Neural crest cell (in vitro differentiated cells): ENCODE measurements around the gene SH3RF3. TPM values are rescaled to one million over a fixed set of nuclear protein-coding genes. Genes with fewer than 3 reads are reported as not detected.

Experiments
- DNase-seq: peaks from one replicate; pipeline ENCODE4 v3.0.0; 2021; ENCODE audit warnings: low read depth, mixed read lengths, low spot score
- H3K27ac Mint-ChIP-seq: one replicate; pipeline ENCODE4 v1.8.0; 2021; ENCODE audit warnings: mild to moderate bottlenecking, mixed read lengths; ENCODE audit not compliant: unreplicated experiment
- H3K27me3 Mint-ChIP-seq: 2 replicates; pipeline ENCODE4 v1.8.0; 2021; ENCODE audit warnings: low read depth, mild to moderate bottlenecking, mixed read lengths
- H3K36me3 Mint-ChIP-seq: 2 replicates; pipeline ENCODE4 v1.8.0; 2021; ENCODE audit warnings: low read depth, mild to moderate bottlenecking, mixed read lengths
- H3K4me1 Mint-ChIP-seq: 2 replicates; pipeline ENCODE4 v1.8.0; 2021; ENCODE audit warnings: mixed read lengths
- H3K4me3 Mint-ChIP-seq: one replicate; pipeline ENCODE4 v1.8.0; 2021; ENCODE audit warnings: mild to moderate bottlenecking, mixed read lengths
- H3K9me3 Mint-ChIP-seq: 2 replicates; pipeline ENCODE4 v1.8.0; 2021; ENCODE audit warnings: mixed read lengths
- total RNA-seq: library from RNA; stranded (reverse); gene quantifications from 2 replicates; pipeline ENCODE4 v1.2.1, GENCODE V29; 2021
- TF ChIP-seq, protein P1 (sequence below): fragments of 200-600 bp; sonication (generic); conservative IDR thresholded peaks from 2 replicates; pipeline ENCODE4 v1.5.0; 2021; ENCODE audit warnings: antibody characterized with exemption, mild to moderate bottlenecking

The SH3RF3 gene
- total RNA-seq, 1 donor from 2014 or later, result 0.70 TPM

GRCh38 chr2:109494351-109494750 is 365.3 kb downstream of the SH3RF3 start:
- no peak overlapping the region for H3K4me3 Mint-ChIP-seq
- H3K4me1 Mint-ChIP-seq, result no peaks in the 10 kb centered on the region
- no peaks in the 10 kb centered on the region for H3K27me3 Mint-ChIP-seq
- H3K27ac Mint-ChIP-seq, result no peak overlapping the region
- no peaks in the 10 kb centered on the region for H3K36me3 Mint-ChIP-seq
- H3K9me3 Mint-ChIP-seq, result peaks cover 3% of the 10 kb centered on the region
- no peak for DNase-seq
- TF ChIP-seq, protein P1, sequence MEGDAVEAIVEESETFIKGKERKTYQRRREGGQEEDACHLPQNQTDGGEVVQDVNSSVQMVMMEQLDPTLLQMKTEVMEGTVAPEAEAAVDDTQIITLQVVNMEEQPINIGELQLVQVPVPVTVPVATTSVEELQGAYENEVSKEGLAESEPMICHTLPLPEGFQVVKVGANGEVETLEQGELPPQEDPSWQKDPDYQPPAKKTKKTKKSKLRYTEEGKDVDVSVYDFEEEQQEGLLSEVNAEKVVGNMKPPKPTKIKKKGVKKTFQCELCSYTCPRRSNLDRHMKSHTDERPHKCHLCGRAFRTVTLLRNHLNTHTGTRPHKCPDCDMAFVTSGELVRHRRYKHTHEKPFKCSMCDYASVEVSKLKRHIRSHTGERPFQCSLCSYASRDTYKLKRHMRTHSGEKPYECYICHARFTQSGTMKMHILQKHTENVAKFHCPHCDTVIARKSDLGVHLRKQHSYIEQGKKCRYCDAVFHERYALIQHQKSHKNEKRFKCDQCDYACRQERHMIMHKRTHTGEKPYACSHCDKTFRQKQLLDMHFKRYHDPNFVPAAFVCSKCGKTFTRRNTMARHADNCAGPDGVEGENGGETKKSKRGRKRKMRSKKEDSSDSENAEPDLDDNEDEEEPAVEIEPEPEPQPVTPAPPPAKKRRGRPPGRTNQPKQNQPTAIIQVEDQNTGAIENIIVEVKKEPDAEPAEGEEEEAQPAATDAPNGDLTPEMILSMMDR, result no peak

DNA sequence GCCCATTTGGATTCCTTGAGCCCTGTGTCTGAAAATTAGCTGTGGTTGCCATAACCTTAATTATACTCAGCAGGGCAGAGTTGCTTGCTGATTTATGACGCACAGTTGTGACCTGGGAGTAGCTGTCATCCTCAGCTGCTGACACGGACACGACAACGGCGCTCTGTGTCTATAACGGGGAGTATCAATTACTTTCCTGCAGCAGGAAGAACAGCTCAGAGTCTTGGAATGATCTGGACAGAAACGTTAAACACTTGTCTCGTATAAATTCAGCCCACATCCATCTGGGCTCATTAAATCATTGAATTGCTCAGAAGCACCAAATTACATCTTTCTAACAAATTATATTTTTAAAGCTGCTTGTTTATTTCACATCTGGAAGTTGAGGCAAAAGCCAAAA is 368.5 kb downstream of the SH3RF3 start:
- H3K36me3 Mint-ChIP-seq, result no peaks in the 10 kb centered on the region
- peaks cover 3% of the 10 kb centered on the region for H3K9me3 Mint-ChIP-seq
- TF ChIP-seq, protein P1, result no peak
- no peak overlapping the region for H3K4me3 Mint-ChIP-seq
- no peak for DNase-seq
- no peak overlapping the region for H3K27ac Mint-ChIP-seq
- H3K27me3 Mint-ChIP-seq, result no peaks in the 10 kb centered on the region
- H3K4me1 Mint-ChIP-seq, result peaks cover 4% of the 10 kb centered on the region

- Mint-ChIP-seq H3K36me3 (no peaks in the 10 kb centered on the region), H3K9me3 (peaks cover 3% of the 10 kb centered on the region), H3K27ac (no peak overlapping the region), H3K4me3 (no peak overlapping the region), H3K27me3 (no peaks in the 10 kb centered on the region), H3K4me1 (peaks cover 11% of the 10 kb centered on the region)
- no peak for DNase-seq
- TF ChIP-seq, protein P1, result no peak
These were observed 369.2 kb downstream of the SH3RF3 start for GRCh38 chr2:109497911-109498870.

DNA sequence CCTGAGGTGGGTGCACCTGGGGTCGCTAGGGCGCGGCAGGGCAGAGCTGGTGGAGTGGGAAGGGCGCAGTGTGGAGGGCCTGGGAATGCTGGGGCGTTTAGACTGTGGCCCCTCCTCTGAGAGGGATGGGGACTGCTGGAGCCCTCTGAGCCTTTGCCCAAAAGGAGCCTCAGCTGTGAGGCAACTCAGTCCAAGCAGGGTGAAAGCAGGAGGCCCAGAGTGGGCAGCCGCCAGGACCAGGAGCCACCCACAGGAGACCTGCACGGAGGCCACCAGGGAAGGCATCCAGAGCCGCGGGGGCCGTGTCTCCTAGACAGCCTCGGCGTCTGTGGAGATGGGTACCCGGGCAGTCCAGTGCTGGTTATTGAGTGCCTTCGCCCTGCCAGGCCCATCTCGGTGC is 369.9 kb downstream of the SH3RF3 start:
- H3K9me3 Mint-ChIP-seq, result peaks cover 3% of the 10 kb centered on the region
- H3K36me3 Mint-ChIP-seq, result no peaks in the 10 kb centered on the region
- no peak overlapping the region for H3K27ac Mint-ChIP-seq
- peaks cover 13% of the 10 kb centered on the region for H3K4me1 Mint-ChIP-seq
- TF ChIP-seq, protein P1, result no peak
- H3K4me3 Mint-ChIP-seq, result no peak overlapping the region
- no peaks in the 10 kb centered on the region for H3K27me3 Mint-ChIP-seq
- no peak for DNase-seq

DNA sequence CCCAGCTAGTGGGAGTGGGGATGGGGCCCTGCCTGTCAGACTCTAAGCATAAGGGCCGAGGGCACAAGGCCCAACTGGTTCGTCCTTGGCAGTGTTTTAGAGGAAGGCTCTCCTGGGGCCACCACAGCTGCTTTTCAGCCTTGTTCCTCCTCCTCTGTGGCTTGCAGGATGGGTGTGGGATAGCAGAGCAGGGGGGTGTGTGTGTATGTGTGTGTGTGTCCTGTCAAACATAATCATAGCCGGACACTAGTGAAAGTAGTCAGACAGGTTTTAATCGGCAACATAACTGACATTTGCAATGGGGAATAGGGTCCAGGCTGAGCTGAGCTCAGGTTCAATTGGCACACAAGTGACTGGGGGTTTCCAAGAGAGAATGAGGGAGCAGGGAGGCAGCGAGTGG is 370.6 kb downstream of the SH3RF3 start:
- no peak for DNase-seq
- Mint-ChIP-seq H3K9me3 (peaks cover 3% of the 10 kb centered on the region), H3K36me3 (no peaks in the 10 kb centered on the region), H3K4me1 (peaks cover 13% of the 10 kb centered on the region), H3K27me3 (no peaks in the 10 kb centered on the region), H3K4me3 (no peak overlapping the region), H3K27ac (peak overlapping the region; percentile 1)
- TF ChIP-seq, protein P1, result no peak
